HEK293 (cell line): ENCODE results near the gene GCNT2.
A peak's percentile ranks its signal among the peaks of the same experiment; 100 is the strongest.

ENCODE experiments used
- CTCF ChIA-PET: fragments of 350-600 bp; formaldehyde crosslinking; extraction: SDS; loops from one replicate; lab custom pipeline; 2021; ENCODE audit warnings: antibody characterized with exemption; lab: Yijun Ruan, JAX
- POLR2A ChIA-PET: fragments of 300-600 bp; formaldehyde crosslinking; extraction: SDS; loops from one replicate; lab custom pipeline; 2020; ENCODE audit warnings: antibody characterized with exemption, inconsistent platforms; lab: Yijun Ruan, JAX
- H3K27ac ChIP-seq: fragments of 200-500 bp; sonication (Bioruptor generic); 2 replicates; pipeline ENCODE4 v1.5.1; 2014; ENCODE audit warnings: low read depth, low read length, control low read depth, inconsistent platforms; ENCODE audit errors: extremely low read depth
- H3K36me3 ChIP-seq, 2 experiments: fragments of 200-500 bp in 1 of 2; sonication (Bioruptor generic) in 1 of 2; 1 replicate in 1 of 2; 2 replicates in 1 of 2; pipeline ENCODE4 v1.5.1; 2014 to 2017; ENCODE audit warnings: inconsistent platforms in 2 of 2, low read length in 2 of 2; ENCODE audit not compliant: control insufficient read depth in 2 of 2, insufficient read depth in 1 of 2
- H3K4me1 ChIP-seq: fragments of 200-500 bp; sonication (Bioruptor generic); 2 replicates; pipeline ENCODE4 v1.5.1; 2014; ENCODE audit warnings: mild to moderate bottlenecking, low read length, inconsistent platforms; ENCODE audit not compliant: control insufficient read depth, insufficient read depth
- H3K4me3 ChIP-seq: 2 replicates; pipeline ENCODE4 v1.5.1; 2011; ENCODE audit warnings: low read depth, mild to moderate bottlenecking, control low read depth, low read length, moderate library complexity
- H3K9me3 ChIP-seq: fragments of 200-500 bp; sonication (Bioruptor generic); 2 replicates; pipeline ENCODE4 v1.5.1; 2014; ENCODE audit warnings: low read depth, low read length, inconsistent platforms; ENCODE audit not compliant: control insufficient read depth, insufficient read depth
- GFI1B ChIP-seq: fragments of 450-650 bp; formaldehyde crosslinking; IDR thresholded peaks from 2 replicates; pipeline ENCODE4 v1.5.1; 2016; ENCODE audit warnings: missing biosample characterization, missing genetic modification characterization
- KLF8 ChIP-seq: fragments of 450-650 bp; formaldehyde crosslinking; IDR thresholded peaks from 2 replicates; pipeline ENCODE4 v1.5.1; 2016; ENCODE audit warnings: missing biosample characterization, missing genetic modification characterization
- MEIS1 ChIP-seq: sonication (generic); formaldehyde crosslinking; IDR thresholded peaks from 2 replicates; pipeline ENCODE4 v1.8.1; 2022; ENCODE audit warnings: missing genetic modification reagents, mild to moderate bottlenecking, borderline replicate concordance
- PRDM1 ChIP-seq: fragments of 450-650 bp; formaldehyde crosslinking; IDR thresholded peaks from 2 replicates; pipeline ENCODE4; 2016; ENCODE audit warnings: missing biosample characterization, missing genetic modification characterization
- SP2 ChIP-seq: fragments of 450-650 bp; formaldehyde crosslinking; IDR thresholded peaks from 2 replicates; pipeline ENCODE4 v1.5.1; 2016; ENCODE audit warnings: missing biosample characterization, missing genetic modification characterization
- SP7 ChIP-seq: fragments of 450-650 bp; formaldehyde crosslinking; IDR thresholded peaks from 2 replicates; pipeline ENCODE4 v1.5.1; 2016; ENCODE audit warnings: missing biosample characterization, missing genetic modification characterization
- ZFHX2 ChIP-seq: fragments of 450-650 bp; formaldehyde crosslinking; conservative IDR thresholded peaks from 2 replicates; pipeline ENCODE4 v1.5.1; 2016; ENCODE audit warnings: missing biosample characterization, missing genetic modification characterization
- ZNF10 ChIP-seq: fragments of 450-650 bp; formaldehyde crosslinking; IDR thresholded peaks from 2 replicates; pipeline ENCODE4 v1.5.1; 2017; ENCODE audit warnings: missing biosample characterization, missing genetic modification characterization
- ZNF132 ChIP-seq: fragments of 450-650 bp; formaldehyde crosslinking; IDR thresholded peaks from 2 replicates; pipeline ENCODE4 v1.5.1; 2017; ENCODE audit warnings: missing biosample characterization, missing genetic modification characterization, borderline replicate concordance
- ZNF146 ChIP-seq: fragments of 450-650 bp; formaldehyde crosslinking; IDR thresholded peaks from 2 replicates; pipeline ENCODE4 v1.5.1; 2016; ENCODE audit warnings: missing biosample characterization, missing genetic modification characterization
- ZNF302 ChIP-seq: fragments of 450-650 bp; formaldehyde crosslinking; IDR thresholded peaks from 2 replicates; pipeline ENCODE4 v1.5.1; 2016; ENCODE audit warnings: missing biosample characterization, missing genetic modification characterization, low read depth
- ZNF350 ChIP-seq: fragments of 450-650 bp; formaldehyde crosslinking; IDR thresholded peaks from 2 replicates; pipeline ENCODE4 v1.5.0; 2017; ENCODE audit warnings: missing biosample characterization, mild to moderate bottlenecking, missing genetic modification characterization
- ZNF561 ChIP-seq: fragments of 450-650 bp; IDR thresholded peaks from 2 replicates; pipeline ENCODE4 v1.5.1; 2018; ENCODE audit warnings: missing biosample characterization, missing genetic modification characterization, borderline replicate concordance
- ZNF610 ChIP-seq: fragments of 450-650 bp; formaldehyde crosslinking; IDR thresholded peaks from 2 replicates; pipeline ENCODE4 v1.5.1; 2016; ENCODE audit warnings: missing biosample characterization, missing genetic modification characterization, borderline replicate concordance
- ZNF76 ChIP-seq: fragments of 450-650 bp; formaldehyde crosslinking; IDR thresholded peaks from 2 replicates; pipeline ENCODE4; 2016; ENCODE audit warnings: low read depth, missing biosample characterization, missing genetic modification characterization, borderline replicate concordance
- ZNF768 ChIP-seq: fragments of 450-650 bp; formaldehyde crosslinking; IDR thresholded peaks from 2 replicates; pipeline ENCODE4 v1.5.1; 2018; ENCODE audit warnings: missing biosample characterization, mild to moderate bottlenecking, missing genetic modification characterization
- ZNF785 ChIP-seq: fragments of 450-650 bp; formaldehyde crosslinking; IDR thresholded peaks from 2 replicates; pipeline ENCODE4 v1.5.1; 2016; ENCODE audit warnings: missing biosample characterization, missing genetic modification characterization
- TF ChIP-seq, protein P1 (sequence below): fragments of 450-650 bp; formaldehyde crosslinking; IDR thresholded peaks from 2 replicates; pipeline ENCODE4 v1.5.1; 2016; ENCODE audit warnings: missing biosample characterization, missing genetic modification characterization
- TF ChIP-seq, protein P2 (sequence below): fragments of 450-650 bp; formaldehyde crosslinking; IDR thresholded peaks from 2 replicates; pipeline ENCODE4 v1.5.1; 2016; ENCODE audit warnings: missing biosample characterization, missing genetic modification characterization
- TF ChIP-seq, protein P3 (sequence below): fragments of 450-650 bp; formaldehyde crosslinking; IDR thresholded peaks from 2 replicates; pipeline ENCODE4 v1.5.1; 2017; ENCODE audit warnings: missing biosample characterization, missing genetic modification characterization
- TF ChIP-seq, protein P4 (sequence below): fragments of 450-650 bp; formaldehyde crosslinking; IDR thresholded peaks from 2 replicates; pipeline ENCODE4 v1.5.1; 2016; ENCODE audit warnings: missing biosample characterization, missing genetic modification characterization
- TF ChIP-seq, protein P5 (sequence below): fragments of 450-650 bp; formaldehyde crosslinking; IDR thresholded peaks from 2 replicates; pipeline ENCODE4 v1.5.1; 2016; ENCODE audit warnings: missing biosample characterization, missing genetic modification characterization
- TF ChIP-seq, protein P6 (sequence below): fragments of 450-650 bp; formaldehyde crosslinking; IDR thresholded peaks from 2 replicates; pipeline ENCODE4 v1.5.1; 2016; ENCODE audit warnings: missing biosample characterization, missing genetic modification characterization
- TF ChIP-seq, protein P7 (sequence below): fragments of 450-650 bp; formaldehyde crosslinking; IDR thresholded peaks from 2 replicates; pipeline ENCODE4 v1.5.1; 2017; ENCODE audit warnings: missing biosample characterization, missing genetic modification characterization

GCNT2 gene

DNA sequence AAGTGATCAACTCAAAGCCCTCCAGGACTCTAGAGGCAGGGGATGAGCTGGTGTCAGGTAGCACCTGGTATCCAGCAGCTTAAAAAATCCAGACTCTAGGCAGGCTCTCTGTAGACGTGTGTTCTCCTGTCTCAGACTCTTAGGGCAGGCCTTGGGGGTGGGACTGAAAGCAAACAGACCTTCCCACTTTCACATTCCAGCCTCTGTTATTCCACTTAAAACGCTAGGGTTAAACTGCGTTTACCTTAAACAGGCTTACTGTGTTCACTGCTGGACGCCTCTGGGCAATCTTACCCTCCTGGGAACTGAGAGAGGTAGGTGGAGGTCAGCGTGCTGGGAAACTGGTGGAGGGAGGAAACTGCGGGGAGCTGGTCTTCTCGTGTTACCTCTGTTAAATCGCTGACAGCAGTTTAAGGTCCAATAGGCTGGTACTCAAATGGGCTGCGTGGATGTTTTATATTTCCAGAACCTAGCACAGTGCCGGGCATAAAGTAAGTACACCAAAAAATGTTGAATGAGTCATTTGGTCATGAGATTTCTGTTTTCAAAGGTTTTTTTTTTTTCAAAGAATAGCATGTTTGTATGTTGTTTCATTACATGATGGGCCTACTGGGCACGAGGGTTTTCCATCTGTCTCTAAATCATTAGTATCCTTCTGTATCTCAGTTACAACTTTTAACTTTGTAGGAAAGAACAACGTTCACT is at the start of gene GCNT2:
TSS of gene GCNT2 (plus strand) at position 248 of the 705 bp plus-strand sequence. CDS start 7,561 bp downstream, outside the sequence.
- ChIA-PET POLR2A (interaction anchor here (1.0 to 2.6 kb wide), 7 partner anchors 10 to 365 kb away, joined by 3 to 12 read pairs (median 4); partner anchors contain the start of genes C6orf52, PAK1IP1, SYCP2L and TMEM14B), CTCF (interaction anchor here (0.9 to 1.9 kb wide), 5 partner anchors 10 to 43 kb away, joined by 3 to 12 read pairs (median 3); no protein-coding TSS in a partner anchor)
- TF ChIP-seq ZNF76 (tag by site-specific recombination), result no peak; the same call in 1 of the 2 replicates
- no peak for TF ChIP-seq GFI1B (tag by site-specific recombination)
- TF ChIP-seq, protein P1, sequence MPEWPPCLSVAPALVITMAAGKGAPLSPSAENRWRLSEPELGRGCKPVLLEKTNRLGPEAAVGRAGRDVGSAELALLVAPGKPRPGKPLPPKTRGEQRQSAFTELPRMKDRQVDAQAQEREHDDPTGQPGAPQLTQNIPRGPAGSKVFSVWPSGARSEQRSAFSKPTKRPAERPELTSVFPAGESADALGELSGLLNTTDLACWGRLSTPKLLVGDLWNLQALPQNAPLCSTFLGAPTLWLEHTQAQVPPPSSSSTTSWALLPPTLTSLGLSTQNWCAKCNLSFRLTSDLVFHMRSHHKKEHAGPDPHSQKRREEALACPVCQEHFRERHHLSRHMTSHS, result no peak
- TF ChIP-seq ZNF768, result no peak
- no peak for TF ChIP-seq ZNF146 (tag by site-specific recombination)
- TF ChIP-seq, protein P2, sequence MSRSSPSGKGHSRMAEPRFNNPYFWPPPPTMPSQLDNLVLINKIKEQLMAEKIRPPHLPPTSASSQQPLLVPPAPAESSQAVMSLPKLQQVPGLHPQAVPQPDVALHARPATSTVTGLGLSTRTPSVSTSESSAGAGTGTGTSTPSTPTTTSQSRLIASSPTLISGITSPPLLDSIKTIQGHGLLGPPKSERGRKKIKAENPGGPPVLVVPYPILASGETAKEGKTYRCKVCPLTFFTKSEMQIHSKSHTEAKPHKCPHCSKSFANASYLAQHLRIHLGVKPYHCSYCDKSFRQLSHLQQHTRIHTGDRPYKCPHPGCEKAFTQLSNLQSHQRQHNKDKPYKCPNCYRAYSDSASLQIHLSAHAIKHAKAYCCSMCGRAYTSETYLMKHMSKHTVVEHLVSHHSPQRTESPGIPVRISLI, result 0 out of 2 replicates have a peak, but pooled peaks have one; percentile 30
- TF ChIP-seq ZNF132 (tag by site-specific recombination), result no peak
- TF ChIP-seq ZNF302, result no peak
- TF ChIP-seq ZNF350, result no peak
- no peak for TF ChIP-seq PRDM1
- peak; percentile 85 for TF ChIP-seq ZFHX2 (tag by site-specific recombination)
- TF ChIP-seq, protein P3, sequence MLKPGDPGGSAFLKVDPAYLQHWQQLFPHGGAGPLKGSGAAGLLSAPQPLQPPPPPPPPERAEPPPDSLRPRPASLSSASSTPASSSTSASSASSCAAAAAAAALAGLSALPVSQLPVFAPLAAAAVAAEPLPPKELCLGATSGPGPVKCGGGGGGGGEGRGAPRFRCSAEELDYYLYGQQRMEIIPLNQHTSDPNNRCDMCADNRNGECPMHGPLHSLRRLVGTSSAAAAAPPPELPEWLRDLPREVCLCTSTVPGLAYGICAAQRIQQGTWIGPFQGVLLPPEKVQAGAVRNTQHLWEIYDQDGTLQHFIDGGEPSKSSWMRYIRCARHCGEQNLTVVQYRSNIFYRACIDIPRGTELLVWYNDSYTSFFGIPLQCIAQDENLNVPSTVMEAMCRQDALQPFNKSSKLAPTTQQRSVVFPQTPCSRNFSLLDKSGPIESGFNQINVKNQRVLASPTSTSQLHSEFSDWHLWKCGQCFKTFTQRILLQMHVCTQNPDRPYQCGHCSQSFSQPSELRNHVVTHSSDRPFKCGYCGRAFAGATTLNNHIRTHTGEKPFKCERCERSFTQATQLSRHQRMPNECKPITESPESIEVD (tag by site-specific recombination), result peak; percentile 94
- no peak for TF ChIP-seq ZNF785
- TF ChIP-seq MEIS1 (CRISPR knock-in tag), result no peak
- TF ChIP-seq KLF8 (tag by site-specific recombination), result peak; percentile 65
- TF ChIP-seq, protein P4, sequence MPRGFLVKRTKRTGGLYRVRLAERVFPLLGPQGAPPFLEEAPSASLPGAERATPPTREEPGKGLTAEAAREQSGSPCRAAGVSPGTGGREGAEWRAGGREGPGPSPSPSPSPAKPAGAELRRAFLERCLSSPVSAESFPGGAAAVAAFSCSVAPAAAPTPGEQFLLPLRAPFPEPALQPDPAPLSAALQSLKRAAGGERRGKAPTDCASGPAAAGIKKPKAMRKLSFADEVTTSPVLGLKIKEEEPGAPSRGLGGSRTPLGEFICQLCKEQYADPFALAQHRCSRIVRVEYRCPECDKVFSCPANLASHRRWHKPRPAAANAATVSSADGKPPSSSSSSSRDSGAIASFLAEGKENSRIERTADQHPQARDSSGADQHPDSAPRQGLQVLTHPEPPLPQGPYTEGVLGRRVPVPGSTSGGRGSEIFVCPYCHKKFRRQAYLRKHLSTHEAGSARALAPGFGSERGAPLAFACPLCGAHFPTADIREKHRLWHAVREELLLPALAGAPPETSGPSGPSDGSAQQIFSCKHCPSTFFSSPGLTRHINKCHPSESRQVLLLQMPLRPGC (tag by site-specific recombination), result peak; percentile 57; the same call in 1 of the 2 replicates
- peak; percentile 42; the same call in 1 of the 2 replicates for TF ChIP-seq SP2 (tag by site-specific recombination)
- TF ChIP-seq ZNF10, result peak; percentile 47; the same call in 1 of the 2 replicates
- no peak for TF ChIP-seq ZNF610 (tag by site-specific recombination)
- TF ChIP-seq, protein P5, sequence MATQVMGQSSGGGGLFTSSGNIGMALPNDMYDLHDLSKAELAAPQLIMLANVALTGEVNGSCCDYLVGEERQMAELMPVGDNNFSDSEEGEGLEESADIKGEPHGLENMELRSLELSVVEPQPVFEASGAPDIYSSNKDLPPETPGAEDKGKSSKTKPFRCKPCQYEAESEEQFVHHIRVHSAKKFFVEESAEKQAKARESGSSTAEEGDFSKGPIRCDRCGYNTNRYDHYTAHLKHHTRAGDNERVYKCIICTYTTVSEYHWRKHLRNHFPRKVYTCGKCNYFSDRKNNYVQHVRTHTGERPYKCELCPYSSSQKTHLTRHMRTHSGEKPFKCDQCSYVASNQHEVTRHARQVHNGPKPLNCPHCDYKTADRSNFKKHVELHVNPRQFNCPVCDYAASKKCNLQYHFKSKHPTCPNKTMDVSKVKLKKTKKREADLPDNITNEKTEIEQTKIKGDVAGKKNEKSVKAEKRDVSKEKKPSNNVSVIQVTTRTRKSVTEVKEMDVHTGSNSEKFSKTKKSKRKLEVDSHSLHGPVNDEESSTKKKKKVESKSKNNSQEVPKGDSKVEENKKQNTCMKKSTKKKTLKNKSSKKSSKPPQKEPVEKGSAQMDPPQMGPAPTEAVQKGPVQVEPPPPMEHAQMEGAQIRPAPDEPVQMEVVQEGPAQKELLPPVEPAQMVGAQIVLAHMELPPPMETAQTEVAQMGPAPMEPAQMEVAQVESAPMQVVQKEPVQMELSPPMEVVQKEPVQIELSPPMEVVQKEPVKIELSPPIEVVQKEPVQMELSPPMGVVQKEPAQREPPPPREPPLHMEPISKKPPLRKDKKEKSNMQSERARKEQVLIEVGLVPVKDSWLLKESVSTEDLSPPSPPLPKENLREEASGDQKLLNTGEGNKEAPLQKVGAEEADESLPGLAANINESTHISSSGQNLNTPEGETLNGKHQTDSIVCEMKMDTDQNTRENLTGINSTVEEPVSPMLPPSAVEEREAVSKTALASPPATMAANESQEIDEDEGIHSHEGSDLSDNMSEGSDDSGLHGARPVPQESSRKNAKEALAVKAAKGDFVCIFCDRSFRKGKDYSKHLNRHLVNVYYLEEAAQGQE, result no peak
- TF ChIP-seq SP7, result peak; percentile 84
- TF ChIP-seq, protein P6, sequence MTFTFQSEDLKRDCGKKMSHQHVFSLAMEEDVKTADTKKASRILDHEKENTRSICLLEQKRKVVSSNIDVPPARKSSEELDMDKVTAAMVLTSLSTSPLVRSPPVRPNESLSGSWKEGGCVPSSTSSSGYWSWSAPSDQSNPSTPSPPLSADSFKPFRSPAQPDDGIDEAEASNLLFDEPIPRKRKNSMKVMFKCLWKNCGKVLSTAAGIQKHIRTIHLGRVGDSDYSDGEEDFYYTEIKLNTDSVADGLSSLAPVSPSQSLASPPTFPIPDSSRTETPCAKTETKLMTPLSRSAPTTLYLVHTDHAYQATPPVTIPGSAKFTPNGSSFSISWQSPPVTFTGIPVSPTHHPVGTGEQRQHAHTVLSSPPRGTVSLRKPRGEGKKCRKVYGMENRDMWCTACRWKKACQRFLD (tag by site-specific recombination), result no peak
- TF ChIP-seq ZNF561 (tag by site-specific recombination), result peak; percentile 67; the same call in 1 of the 2 replicates
- TF ChIP-seq, protein P7, sequence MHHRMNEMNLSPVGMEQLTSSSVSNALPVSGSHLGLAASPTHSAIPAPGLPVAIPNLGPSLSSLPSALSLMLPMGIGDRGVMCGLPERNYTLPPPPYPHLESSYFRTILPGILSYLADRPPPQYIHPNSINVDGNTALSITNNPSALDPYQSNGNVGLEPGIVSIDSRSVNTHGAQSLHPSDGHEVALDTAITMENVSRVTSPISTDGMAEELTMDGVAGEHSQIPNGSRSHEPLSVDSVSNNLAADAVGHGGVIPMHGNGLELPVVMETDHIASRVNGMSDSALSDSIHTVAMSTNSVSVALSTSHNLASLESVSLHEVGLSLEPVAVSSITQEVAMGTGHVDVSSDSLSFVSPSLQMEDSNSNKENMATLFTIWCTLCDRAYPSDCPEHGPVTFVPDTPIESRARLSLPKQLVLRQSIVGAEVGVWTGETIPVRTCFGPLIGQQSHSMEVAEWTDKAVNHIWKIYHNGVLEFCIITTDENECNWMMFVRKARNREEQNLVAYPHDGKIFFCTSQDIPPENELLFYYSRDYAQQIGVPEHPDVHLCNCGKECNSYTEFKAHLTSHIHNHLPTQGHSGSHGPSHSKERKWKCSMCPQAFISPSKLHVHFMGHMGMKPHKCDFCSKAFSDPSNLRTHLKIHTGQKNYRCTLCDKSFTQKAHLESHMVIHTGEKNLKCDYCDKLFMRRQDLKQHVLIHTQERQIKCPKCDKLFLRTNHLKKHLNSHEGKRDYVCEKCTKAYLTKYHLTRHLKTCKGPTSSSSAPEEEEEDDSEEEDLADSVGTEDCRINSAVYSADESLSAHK (tag by site-specific recombination), result peak; percentile 20; the same call in 1 of the 2 replicates

More for the DNA sequence above, at the start of gene GCNT2:
- peak within 1 kb of the TSS; percentile 58 for H3K27ac ChIP-seq
- peaks cover 11% of the 10 kb centered on the region for H3K4me1 ChIP-seq
- H3K9me3 ChIP-seq, result no peaks in the 10 kb centered on the region
- no peaks in the 10 kb centered on the region for H3K36me3 ChIP-seq
- H3K4me3 ChIP-seq, result peak within 1 kb of the TSS; percentile 22
